Neural cell (in vitro differentiated cells): ENCODE results near the gene MACROD1. TPM values are rescaled to one million over a fixed set of nuclear protein-coding genes. Genes with fewer than 3 reads are reported as not detected.

Experiments
- H2AFZ ChIP-seq: fragments of 200-600, 300-800 bp; sonication (generic), shearing (Covaris generic); 2 replicates; pipeline ENCODE4 v1.6.0; 2014; ENCODE audit warnings: low read depth, mild to moderate bottlenecking, antibody characterized with exemption, low read length, moderate library complexity
- H3F3A ChIP-seq: fragments of 200-600 bp; shearing (Covaris generic); 2 replicates; pipeline ENCODE4 v1.6.1; 2016; ENCODE audit warnings: mild to moderate bottlenecking, moderate library complexity, mixed read lengths, antibody characterized with exemption, low read length; ENCODE audit not compliant: insufficient read depth, poor library complexity, severe bottlenecking
- H3K27ac ChIP-seq: fragments of 200-600, 300-800 bp; sonication (generic), shearing (Covaris generic); 2 replicates; pipeline ENCODE4 v1.5.1; 2014; ENCODE audit warnings: mild to moderate bottlenecking, low read length, moderate library complexity
- H3K27me3 ChIP-seq: fragments of 300-800, 200-600 bp; sonication (generic), shearing (Covaris generic); 2 replicates; pipeline ENCODE4 v1.6.0; 2014; ENCODE audit warnings: mild to moderate bottlenecking, low read depth, low read length, moderate library complexity; ENCODE audit not compliant: insufficient read depth
- H3K36me3 ChIP-seq: fragments of 300-800, 200-600 bp; sonication (generic), shearing (Covaris generic); 2 replicates; pipeline ENCODE4 v1.5.1; 2014; ENCODE audit warnings: mild to moderate bottlenecking, antibody characterized with exemption, low read length, moderate library complexity; ENCODE audit not compliant: insufficient read depth
- H3K4me2 ChIP-seq: fragments of 300-800, 200-600 bp; sonication (generic), shearing (Covaris generic); 2 replicates; pipeline ENCODE4 v1.6.0; 2014; ENCODE audit warnings: mild to moderate bottlenecking, low read length
- H3K4me3 ChIP-seq: fragments of 300-800, 200-600 bp; sonication (generic), shearing (Covaris generic); 2 replicates; pipeline ENCODE4 v1.5.1; 2014; ENCODE audit warnings: mild to moderate bottlenecking, low read length, moderate library complexity
- H3K79me2 ChIP-seq: fragments of 200-600 bp; shearing (Covaris generic); replicated peaks from 2 replicates; pipeline ENCODE4 v1.6.0; 2014; ENCODE audit warnings: mild to moderate bottlenecking, low read length, moderate library complexity; ENCODE audit not compliant: insufficient read depth
- H3K9ac ChIP-seq: fragments of 300-800, 200-600 bp; sonication (generic), shearing (Covaris generic); 2 replicates; pipeline ENCODE4 v1.6.1; 2016; ENCODE audit warnings: mild to moderate bottlenecking, low read length, mixed read lengths
- H3K9me2 ChIP-seq: fragments of 200-600 bp; shearing (Covaris generic); 2 replicates; pipeline ENCODE4 v1.6.1; 2016; ENCODE audit warnings: mild to moderate bottlenecking, low read length, mixed read lengths; ENCODE audit not compliant: insufficient read depth
- H3K9me3 ChIP-seq: fragments of 200-600, 300-800 bp; sonication (generic), shearing (Covaris generic); 2 replicates; pipeline ENCODE4 v1.6.1; 2016; ENCODE audit warnings: mild to moderate bottlenecking, mixed run types, low read length, moderate library complexity, mixed read lengths
- H4K20me1 ChIP-seq: fragments of 200-600 bp; shearing (Covaris generic); 2 replicates; pipeline ENCODE4 v1.6.1; 2016; ENCODE audit warnings: mild to moderate bottlenecking, mixed run types; ENCODE audit not compliant: insufficient read depth
- EP300 ChIP-seq: fragments of 450-650 bp; conservative IDR thresholded peaks from 2 replicates; pipeline ENCODE4 v1.6.1; 2014; ENCODE audit warnings: antibody characterized with exemption, mild to moderate bottlenecking, moderate library complexity; ENCODE audit not compliant: poor library complexity, severe bottlenecking
- EZH2 ChIP-seq: fragments of 200-600, 300-800 bp; shearing (Covaris generic), sonication (generic); IDR thresholded peaks from 2 replicates; pipeline ENCODE4 v1.6.1; 2014; ENCODE audit warnings: antibody characterized with exemption, low read length, borderline replicate concordance, mild to moderate bottlenecking; ENCODE audit not compliant: insufficient read depth, poor library complexity, severe bottlenecking
- MXI1 ChIP-seq: fragments of 450-650 bp; conservative IDR thresholded peaks from 2 replicates; pipeline ENCODE4 v1.6.1; 2014; ENCODE audit warnings: antibody characterized with exemption, mild to moderate bottlenecking; ENCODE audit not compliant: poor library complexity, severe bottlenecking
- POLR2AphosphoS5 ChIP-seq: IDR thresholded peaks from 2 replicates; pipeline ENCODE4 v1.6.1; 2012
- RAD21 ChIP-seq: fragments of 450-650 bp; conservative IDR thresholded peaks from 2 replicates; pipeline ENCODE4 v1.6.1; 2014; ENCODE audit warnings: antibody characterized with exemption, mild to moderate bottlenecking, moderate library complexity
- SMC3 ChIP-seq: fragments of 450-650 bp; conservative IDR thresholded peaks from 2 replicates; pipeline ENCODE4 v1.6.1; 2014; ENCODE audit warnings: antibody characterized with exemption, mild to moderate bottlenecking, moderate library complexity; ENCODE audit not compliant: poor library complexity
- TAF1 ChIP-seq: IDR thresholded peaks from 2 replicates; pipeline ENCODE4 v1.6.1; 2012; ENCODE audit warnings: low read depth
- polyA plus RNA-seq: library from polyadenylated mRNA; depleted of rRNA; stranded (reverse); fragments of >200 nt; gene quantifications from 2 replicates; pipeline ENCODE4 v1.2.3, GENCODE V29; 2014
- TF ChIP-seq, protein P1 (sequence below): fragments of 450-650 bp; IDR thresholded peaks from 2 replicates; pipeline ENCODE4 v1.5.1; 2014; ENCODE audit warnings: antibody characterized with exemption, mild to moderate bottlenecking, moderate library complexity; ENCODE audit not compliant: poor library complexity, severe bottlenecking
- TF ChIP-seq, protein P2 (sequence below): IDR thresholded peaks from 2 replicates; pipeline ENCODE4 v1.6.1; 2012; ENCODE audit warnings: borderline replicate concordance

MACROD1 gene
- polyA plus RNA-seq, 1 donor from 2014 or later: 30.8 TPM

DNA sequence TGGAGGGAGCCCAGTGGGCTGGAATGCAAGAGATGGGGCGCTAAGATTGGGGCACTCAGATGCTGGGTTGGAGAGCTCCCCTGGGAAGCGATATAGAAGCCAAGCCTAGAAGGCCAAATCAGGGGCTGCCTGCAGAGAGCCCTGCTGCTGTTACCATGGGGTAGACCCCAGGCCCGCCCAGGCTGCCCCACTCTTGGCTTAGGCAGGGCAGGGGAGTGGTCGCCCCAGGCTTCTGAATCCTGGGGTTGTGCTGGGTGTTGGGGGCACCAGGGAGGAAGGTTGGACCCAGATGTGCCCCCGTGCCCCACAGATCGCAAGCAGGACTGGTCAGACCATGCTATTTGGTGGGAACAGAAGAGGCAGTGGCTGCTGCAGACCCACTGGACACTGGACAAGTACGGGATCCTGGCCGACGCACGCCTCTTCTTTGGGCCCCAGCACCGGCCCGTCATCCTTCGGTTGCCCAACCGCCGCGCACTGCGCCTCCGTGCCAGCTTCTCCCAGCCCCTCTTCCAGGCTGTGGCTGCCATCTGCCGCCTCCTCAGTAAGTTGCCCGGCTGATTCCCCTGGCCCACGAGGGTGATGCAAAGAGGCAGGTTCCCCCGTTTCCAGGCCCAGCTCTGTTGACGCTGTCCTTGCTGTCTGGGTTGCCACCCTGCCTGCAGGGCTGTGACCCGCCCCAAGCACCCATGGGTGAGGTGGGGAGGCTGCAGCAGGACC is 44.5 kb upstream of the MACROD1 start:
- H3K9ac ChIP-seq: no peak overlapping the region
- H3K79me2 ChIP-seq: no peaks in the 10 kb centered on the region
- TF ChIP-seq EP300: no peak
- TF ChIP-seq MXI1: no peak
- no peaks in the 10 kb centered on the region for H3K27me3 ChIP-seq
- H3K9me2 ChIP-seq: no peaks in the 10 kb centered on the region
- H3F3A ChIP-seq: no peaks in the 10 kb centered on the region
- H3K27ac ChIP-seq: no peak overlapping the region
- H2AFZ ChIP-seq: no peak overlapping the region
- H3K4me2 ChIP-seq: no peak overlapping the region
- H3K4me3 ChIP-seq: no peak overlapping the region
- H4K20me1 ChIP-seq: no peaks in the 10 kb centered on the region
- H3K9me3 ChIP-seq: no peaks in the 10 kb centered on the region
- no peaks in the 10 kb centered on the region for H3K36me3 ChIP-seq

DNA sequence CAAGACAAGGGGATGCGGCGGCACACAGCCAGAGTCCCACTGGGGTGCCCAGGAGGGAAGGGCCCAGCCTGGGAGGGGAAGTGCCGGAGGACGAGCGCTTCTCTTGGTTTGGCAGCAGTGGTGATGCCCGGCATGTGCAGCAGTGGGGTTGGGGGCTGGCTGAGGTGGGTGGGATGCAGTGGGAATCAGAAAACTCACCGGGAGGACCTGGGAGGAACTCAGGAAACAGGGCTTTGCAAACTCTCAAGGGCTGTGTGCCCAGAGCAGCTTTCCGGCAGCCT is 43.6 kb upstream of the MACROD1 start:
- H3K4me3 ChIP-seq: no peak overlapping the region
- H3K36me3 ChIP-seq: peaks cover 2% of the 10 kb centered on the region
- no peak overlapping the region for H3K27ac ChIP-seq
- H3K79me2 ChIP-seq: no peaks in the 10 kb centered on the region
- H3K9ac ChIP-seq: no peak overlapping the region
- H3F3A ChIP-seq: no peaks in the 10 kb centered on the region
- TF ChIP-seq RAD21 (no peak), TAF1 (no peak), MXI1 (no peak), SMC3 (no peak)
- TF ChIP-seq, protein P1, sequence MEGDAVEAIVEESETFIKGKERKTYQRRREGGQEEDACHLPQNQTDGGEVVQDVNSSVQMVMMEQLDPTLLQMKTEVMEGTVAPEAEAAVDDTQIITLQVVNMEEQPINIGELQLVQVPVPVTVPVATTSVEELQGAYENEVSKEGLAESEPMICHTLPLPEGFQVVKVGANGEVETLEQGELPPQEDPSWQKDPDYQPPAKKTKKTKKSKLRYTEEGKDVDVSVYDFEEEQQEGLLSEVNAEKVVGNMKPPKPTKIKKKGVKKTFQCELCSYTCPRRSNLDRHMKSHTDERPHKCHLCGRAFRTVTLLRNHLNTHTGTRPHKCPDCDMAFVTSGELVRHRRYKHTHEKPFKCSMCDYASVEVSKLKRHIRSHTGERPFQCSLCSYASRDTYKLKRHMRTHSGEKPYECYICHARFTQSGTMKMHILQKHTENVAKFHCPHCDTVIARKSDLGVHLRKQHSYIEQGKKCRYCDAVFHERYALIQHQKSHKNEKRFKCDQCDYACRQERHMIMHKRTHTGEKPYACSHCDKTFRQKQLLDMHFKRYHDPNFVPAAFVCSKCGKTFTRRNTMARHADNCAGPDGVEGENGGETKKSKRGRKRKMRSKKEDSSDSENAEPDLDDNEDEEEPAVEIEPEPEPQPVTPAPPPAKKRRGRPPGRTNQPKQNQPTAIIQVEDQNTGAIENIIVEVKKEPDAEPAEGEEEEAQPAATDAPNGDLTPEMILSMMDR: no peak
- no peak overlapping the region for H3K4me2 ChIP-seq
- H3K9me2 ChIP-seq: no peaks in the 10 kb centered on the region
- no peaks in the 10 kb centered on the region for H3K27me3 ChIP-seq
- H2AFZ ChIP-seq: no peak overlapping the region
- no peaks in the 10 kb centered on the region for H3K9me3 ChIP-seq
- no peaks in the 10 kb centered on the region for H4K20me1 ChIP-seq

DNA sequence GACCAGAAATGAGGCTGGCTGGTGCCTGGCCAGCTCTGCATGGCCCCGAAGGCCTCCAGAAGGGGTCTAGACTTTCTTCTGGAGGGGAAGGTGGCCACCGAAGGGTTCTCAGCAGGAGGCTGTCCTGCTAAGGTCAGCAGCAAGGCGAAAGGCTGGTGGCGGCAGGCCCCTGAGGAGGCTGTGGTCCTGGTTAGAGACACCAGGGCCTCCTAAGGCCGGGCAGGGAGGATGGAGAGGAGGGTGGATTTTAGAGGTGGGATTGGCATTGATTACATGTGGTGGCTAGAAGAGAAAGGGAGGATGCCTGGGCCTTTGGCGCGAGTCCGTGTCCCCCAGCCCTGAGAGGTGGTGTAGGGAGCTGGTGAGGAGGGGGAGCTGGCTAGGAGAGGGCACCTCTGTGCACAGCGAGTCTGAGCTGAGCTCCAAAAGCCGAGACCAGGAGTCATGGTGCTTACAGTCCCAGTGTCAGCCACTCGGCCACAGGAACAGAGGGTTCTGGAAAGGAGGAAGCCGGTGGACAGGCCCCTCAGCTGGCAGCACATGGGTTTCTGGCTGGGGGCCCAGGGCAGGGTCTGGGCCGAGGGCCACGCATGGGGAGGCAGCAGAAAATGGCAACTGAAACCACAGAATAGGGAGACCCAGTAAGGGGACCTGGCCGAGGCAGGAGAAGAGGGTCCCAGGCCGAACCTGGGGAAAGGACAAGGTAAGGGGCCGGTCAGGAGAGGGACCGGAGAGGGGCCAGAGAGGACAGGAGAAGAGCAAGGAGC is 43.1 kb upstream of the MACROD1 start:
- Histone ChIP-seq H3K9me2 (no peaks in the 10 kb centered on the region), H3K4me2 (no peak overlapping the region), H4K20me1 (no peaks in the 10 kb centered on the region), H3K79me2 (no peaks in the 10 kb centered on the region), H3K27ac (no peak overlapping the region), H3K36me3 (peaks cover 6% of the 10 kb centered on the region), H3K9me3 (no peaks in the 10 kb centered on the region), H3K9ac (no peak overlapping the region), H3K4me3 (no peak overlapping the region), H2AFZ (no peak overlapping the region), H3F3A (no peaks in the 10 kb centered on the region), H3K27me3 (no peaks in the 10 kb centered on the region)
- TF ChIP-seq RAD21 (no peak), MXI1 (no peak), TAF1 (no peak), EZH2 (no peak), EP300 (no peak), SMC3 (no peak), POLR2AphosphoS5 (no peak)
- TF ChIP-seq, protein P2, sequence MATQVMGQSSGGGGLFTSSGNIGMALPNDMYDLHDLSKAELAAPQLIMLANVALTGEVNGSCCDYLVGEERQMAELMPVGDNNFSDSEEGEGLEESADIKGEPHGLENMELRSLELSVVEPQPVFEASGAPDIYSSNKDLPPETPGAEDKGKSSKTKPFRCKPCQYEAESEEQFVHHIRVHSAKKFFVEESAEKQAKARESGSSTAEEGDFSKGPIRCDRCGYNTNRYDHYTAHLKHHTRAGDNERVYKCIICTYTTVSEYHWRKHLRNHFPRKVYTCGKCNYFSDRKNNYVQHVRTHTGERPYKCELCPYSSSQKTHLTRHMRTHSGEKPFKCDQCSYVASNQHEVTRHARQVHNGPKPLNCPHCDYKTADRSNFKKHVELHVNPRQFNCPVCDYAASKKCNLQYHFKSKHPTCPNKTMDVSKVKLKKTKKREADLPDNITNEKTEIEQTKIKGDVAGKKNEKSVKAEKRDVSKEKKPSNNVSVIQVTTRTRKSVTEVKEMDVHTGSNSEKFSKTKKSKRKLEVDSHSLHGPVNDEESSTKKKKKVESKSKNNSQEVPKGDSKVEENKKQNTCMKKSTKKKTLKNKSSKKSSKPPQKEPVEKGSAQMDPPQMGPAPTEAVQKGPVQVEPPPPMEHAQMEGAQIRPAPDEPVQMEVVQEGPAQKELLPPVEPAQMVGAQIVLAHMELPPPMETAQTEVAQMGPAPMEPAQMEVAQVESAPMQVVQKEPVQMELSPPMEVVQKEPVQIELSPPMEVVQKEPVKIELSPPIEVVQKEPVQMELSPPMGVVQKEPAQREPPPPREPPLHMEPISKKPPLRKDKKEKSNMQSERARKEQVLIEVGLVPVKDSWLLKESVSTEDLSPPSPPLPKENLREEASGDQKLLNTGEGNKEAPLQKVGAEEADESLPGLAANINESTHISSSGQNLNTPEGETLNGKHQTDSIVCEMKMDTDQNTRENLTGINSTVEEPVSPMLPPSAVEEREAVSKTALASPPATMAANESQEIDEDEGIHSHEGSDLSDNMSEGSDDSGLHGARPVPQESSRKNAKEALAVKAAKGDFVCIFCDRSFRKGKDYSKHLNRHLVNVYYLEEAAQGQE: no peak
- TF ChIP-seq, protein P1: no peak
